ENCODE measurements around the gene NELL1. TPM values are rescaled to one million over a fixed set of nuclear protein-coding genes. Genes with fewer than 3 reads are reported as not detected.
A peak's percentile ranks its signal among the peaks of the same experiment; 100 is the strongest.

The NELL1 gene
- total RNA-seq, 2 donors from 2014 or later = not detected

DNA sequence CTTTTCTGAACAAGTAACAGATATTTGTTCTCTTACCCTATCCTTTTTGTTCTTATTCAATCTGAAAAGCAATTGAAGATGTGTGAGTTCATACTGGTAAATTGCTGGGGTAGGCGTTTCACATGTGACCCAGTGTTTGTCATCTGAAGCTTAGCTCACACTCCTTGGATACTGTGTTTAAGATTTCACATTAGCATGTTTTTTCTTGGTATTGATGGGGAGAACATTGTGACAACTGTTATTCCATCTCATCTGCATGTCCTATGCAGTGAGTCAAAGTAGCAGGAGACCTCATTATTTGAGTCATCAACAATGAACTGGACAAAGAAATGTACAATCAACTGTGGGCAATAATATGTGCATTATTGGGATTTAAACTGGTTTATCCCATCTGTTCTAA lies 831.9 kb downstream of the NELL1 start:
- Histone ChIP-seq H3K4me1 (no peaks in the 10 kb centered on the region), H3K36me3 (replicated peaks in 1 of 2; ENCODE audit: insufficient read depth in 1 of 2, low read depth in 2 of 2) (no peaks in the 10 kb centered on the region), H3K27ac (no peak overlapping the region), H3K27me3 (no peaks in the 10 kb centered on the region), H3K9me3 (no peaks in the 10 kb centered on the region), H3K4me3 (no peak overlapping the region)
- TF ChIP-seq, protein P1, sequence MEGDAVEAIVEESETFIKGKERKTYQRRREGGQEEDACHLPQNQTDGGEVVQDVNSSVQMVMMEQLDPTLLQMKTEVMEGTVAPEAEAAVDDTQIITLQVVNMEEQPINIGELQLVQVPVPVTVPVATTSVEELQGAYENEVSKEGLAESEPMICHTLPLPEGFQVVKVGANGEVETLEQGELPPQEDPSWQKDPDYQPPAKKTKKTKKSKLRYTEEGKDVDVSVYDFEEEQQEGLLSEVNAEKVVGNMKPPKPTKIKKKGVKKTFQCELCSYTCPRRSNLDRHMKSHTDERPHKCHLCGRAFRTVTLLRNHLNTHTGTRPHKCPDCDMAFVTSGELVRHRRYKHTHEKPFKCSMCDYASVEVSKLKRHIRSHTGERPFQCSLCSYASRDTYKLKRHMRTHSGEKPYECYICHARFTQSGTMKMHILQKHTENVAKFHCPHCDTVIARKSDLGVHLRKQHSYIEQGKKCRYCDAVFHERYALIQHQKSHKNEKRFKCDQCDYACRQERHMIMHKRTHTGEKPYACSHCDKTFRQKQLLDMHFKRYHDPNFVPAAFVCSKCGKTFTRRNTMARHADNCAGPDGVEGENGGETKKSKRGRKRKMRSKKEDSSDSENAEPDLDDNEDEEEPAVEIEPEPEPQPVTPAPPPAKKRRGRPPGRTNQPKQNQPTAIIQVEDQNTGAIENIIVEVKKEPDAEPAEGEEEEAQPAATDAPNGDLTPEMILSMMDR (IDR thresholded peaks at IDR 0.05) = no peak
- no peak for TF ChIP-seq POLR2A (IDR thresholded peaks at IDR 0.05)
- DNase-seq (no peak), ATAC-seq (no peak)
- WGBS, 2 donors = 80 to 90% methylated on average over 1 of the region's 1 CpG
- intact Hi-C loops (cut with DNase I) = no loop called here

DNA sequence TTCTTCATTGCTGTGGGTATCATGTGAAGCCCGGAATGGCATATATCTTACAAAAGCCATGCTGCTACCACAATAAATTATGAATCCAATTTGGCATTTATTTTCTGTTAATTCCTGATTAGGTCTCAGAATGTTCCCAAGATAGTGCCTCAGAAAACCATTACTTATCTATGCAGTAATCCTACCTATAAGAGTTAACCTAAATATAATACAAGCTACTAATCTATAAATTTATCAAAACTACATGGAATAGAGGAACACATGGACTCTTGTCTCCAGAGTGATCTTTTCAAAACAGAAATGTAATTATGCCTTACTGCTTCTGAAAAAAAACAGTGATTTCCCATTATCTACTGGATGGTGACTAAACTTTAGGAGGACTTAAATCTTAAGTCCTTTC lies 835.7 kb downstream of the NELL1 start:
- TF ChIP-seq, protein P1 (IDR thresholded peaks at IDR 0.05) = no peak
- TF ChIP-seq POLR2A (IDR thresholded peaks at IDR 0.05) = no peak
- H3K4me1 ChIP-seq = no peaks in the 10 kb centered on the region
- intact Hi-C loops (cut with DNase I) = no loop called here
- no peak overlapping the region for H3K4me3 ChIP-seq
- no peaks in the 10 kb centered on the region for H3K9me3 ChIP-seq
- no peaks in the 10 kb centered on the region for H3K27me3 ChIP-seq
- no peak overlapping the region for H3K27ac ChIP-seq
- no peaks in the 10 kb centered on the region for H3K36me3 ChIP-seq (replicated peaks in 1 of 2; ENCODE audit: insufficient read depth in 1 of 2, low read depth in 2 of 2)
- DNase-seq (no peak), ATAC-seq (no peak)
- WGBS, 2 donors = 60 to 69% methylated on average over 1 of the region's 1 CpG

DNA sequence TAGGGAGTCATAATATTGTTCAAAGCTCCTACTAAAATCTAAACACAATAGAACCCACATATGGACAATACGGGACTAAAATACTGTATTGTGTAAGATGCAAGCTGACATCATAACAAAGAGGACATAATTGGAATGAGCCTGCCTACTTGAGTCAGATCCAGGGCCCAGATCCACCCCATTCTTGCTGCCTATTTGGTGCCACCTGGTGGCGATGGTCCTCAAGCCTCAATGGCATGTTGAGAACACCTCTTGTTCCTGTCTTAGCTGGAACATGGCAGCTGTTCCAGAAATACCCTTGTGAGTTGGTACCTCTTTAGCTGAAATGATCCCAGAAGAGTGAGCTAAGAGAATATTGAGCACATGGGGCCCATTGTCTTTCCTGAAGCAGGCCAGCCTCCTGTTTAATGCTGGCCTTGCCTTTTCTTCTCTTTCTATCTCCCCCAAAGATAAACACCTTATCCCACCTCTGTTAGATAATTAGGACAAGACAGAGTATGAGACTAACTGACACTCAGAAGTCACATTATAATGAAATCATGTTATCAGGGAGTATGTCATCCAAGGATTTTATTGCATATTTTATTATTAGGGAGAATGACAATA lies 842.6 kb downstream of the NELL1 start:
- H3K36me3 ChIP-seq (replicated peaks in 1 of 2; ENCODE audit: insufficient read depth in 1 of 2, low read depth in 2 of 2) = no peaks in the 10 kb centered on the region
- TF ChIP-seq, protein P1 (IDR thresholded peaks at IDR 0.05) = peak; percentile 13 to 58 (median 54)
- no peak for TF ChIP-seq POLR2A (IDR thresholded peaks at IDR 0.05)
- peak; percentile 70 to 83 (median 72) for DNase-seq
- peak; percentile 76 for ATAC-seq
- H3K27ac ChIP-seq = no peak overlapping the region
- WGBS, 2 donors = 18 to 25% methylated on average over 2 of the region's 2 CpGs
- no peaks in the 10 kb centered on the region for H3K9me3 ChIP-seq
- H3K4me3 ChIP-seq = no peak overlapping the region
- intact Hi-C loops (cut with DNase I) = loop anchor here (5.0 kb wide), 1 partner anchor 865 kb away; no protein-coding TSS in a partner anchor
- H3K27me3 ChIP-seq = no peaks in the 10 kb centered on the region
- no peaks in the 10 kb centered on the region for H3K4me1 ChIP-seq

DNA sequence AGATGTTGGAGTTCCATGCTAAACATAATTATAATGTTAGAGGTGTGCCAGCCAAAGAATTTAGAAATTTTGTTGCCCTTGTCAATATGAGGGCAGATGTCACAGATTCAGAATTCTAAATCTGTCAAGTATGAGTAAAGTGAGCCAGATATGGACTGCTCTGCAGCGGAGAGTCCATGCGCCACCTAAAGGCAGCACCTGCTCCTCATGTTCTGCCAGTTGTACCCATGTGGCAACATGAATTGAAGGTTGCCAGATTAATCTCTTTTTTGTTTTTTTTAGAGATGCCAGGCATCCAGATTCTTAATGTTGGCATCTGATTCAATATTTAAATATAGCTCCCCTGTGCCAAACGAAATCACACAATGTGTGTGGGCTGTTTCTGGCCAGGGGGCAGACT lies 844.9 kb downstream of the NELL1 start:
- Histone ChIP-seq H3K27me3 (no peaks in the 10 kb centered on the region), H3K4me1 (no peaks in the 10 kb centered on the region), H3K4me3 (no peak overlapping the region), H3K27ac (no peak overlapping the region), H3K9me3 (no peaks in the 10 kb centered on the region), H3K36me3 (replicated peaks in 1 of 2; ENCODE audit: insufficient read depth in 1 of 2, low read depth in 2 of 2) (no peaks in the 10 kb centered on the region)
- TF ChIP-seq, protein P1 (IDR thresholded peaks at IDR 0.05) = peak in 5 of 7 experiments; percentile 19 to 30 (median 22)
- no peak for TF ChIP-seq POLR2A (IDR thresholded peaks at IDR 0.05)
- ATAC-seq (no peak), DNase-seq (peak; percentile 17 to 47 (median 19))
- intact Hi-C loops (cut with DNase I) = loop anchor here (5.0 kb wide), 1 partner anchor 867 kb away; no protein-coding TSS in a partner anchor
- WGBS, 2 donors = 12 to 26% methylated on average over 3 of the region's 3 CpGs

DNA sequence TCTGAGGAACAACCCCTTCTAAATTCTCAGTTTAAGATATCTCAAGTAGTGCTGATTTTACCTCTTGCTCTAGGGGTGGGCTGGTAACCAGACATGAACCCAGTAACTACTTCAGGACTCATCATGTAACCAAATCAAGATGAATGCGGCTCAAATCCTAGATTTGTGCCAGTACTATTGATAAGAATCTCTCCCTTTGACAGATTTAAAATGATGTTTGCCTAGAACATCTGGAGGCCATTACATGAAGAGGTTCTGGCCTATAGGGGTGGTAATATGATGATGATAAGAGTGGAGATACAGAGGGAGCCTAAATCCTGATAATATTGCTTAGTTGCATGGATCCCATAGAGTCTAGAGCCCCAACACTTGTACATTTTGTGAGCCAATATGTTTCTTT lies 850.9 kb downstream of the NELL1 start:
- Histone ChIP-seq H3K4me3 (no peak overlapping the region), H3K4me1 (no peaks in the 10 kb centered on the region), H3K36me3 (replicated peaks in 1 of 2; ENCODE audit: insufficient read depth in 1 of 2, low read depth in 2 of 2) (no peaks in the 10 kb centered on the region), H3K9me3 (no peaks in the 10 kb centered on the region), H3K27me3 (no peaks in the 10 kb centered on the region), H3K27ac (no peak overlapping the region)
- ATAC-seq = no peak
- intact Hi-C loops (cut with DNase I) = no loop called here
- no peak for TF ChIP-seq POLR2A (IDR thresholded peaks at IDR 0.05)
- TF ChIP-seq, protein P1 (IDR thresholded peaks at IDR 0.05) = no peak
- no peak for DNase-seq
- WGBS, 2 donors = 46 to 71% methylated on average over 1 of the region's 1 CpG

Measured in body of pancreas (tissue), 4 donors.